HG03097 (cell line): ENCODE measurements around the gene TBC1D8.
A peak's percentile ranks its signal among the peaks of the same experiment; 100 is the strongest.

ENCODE experiments used
- ATAC-seq: cut with Tn5 transposase; IDR thresholded peaks from one replicate; pipeline ENCODE4 v1.9.1; 2021; ENCODE audit not compliant: unreplicated experiment, low FRiP score

TBC1D8 gene

DNA sequence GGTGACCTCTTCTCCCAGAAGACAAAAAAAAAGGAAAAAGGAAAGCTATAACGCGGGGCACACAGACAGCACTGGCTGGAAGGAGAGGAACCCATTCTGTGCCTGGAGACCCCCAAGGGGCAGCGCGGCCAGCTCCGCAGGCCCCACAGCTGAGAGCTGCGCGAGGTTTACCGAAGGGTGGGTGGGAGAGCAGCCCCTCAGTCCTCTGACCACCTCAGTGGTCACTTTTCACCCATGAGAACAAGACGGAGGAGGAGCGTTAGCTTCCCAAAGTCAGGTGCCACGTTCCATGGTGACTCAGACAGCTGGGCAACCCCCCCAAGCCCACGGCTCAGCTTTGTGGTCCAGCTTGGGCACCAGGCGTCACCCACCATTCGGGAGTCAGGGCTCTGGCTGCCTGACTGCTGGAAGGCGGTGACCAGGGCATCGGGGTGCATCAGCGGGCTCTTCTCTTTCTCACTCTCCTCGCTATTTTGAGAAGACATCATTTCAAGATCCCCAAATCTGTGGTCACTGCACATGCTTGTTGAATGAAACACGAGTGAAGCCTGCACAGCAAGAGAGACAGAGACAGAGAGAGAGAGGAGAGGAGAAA, 113.9 kb downstream of the TBC1D8 start:
- no peak for ATAC-seq

DNA sequence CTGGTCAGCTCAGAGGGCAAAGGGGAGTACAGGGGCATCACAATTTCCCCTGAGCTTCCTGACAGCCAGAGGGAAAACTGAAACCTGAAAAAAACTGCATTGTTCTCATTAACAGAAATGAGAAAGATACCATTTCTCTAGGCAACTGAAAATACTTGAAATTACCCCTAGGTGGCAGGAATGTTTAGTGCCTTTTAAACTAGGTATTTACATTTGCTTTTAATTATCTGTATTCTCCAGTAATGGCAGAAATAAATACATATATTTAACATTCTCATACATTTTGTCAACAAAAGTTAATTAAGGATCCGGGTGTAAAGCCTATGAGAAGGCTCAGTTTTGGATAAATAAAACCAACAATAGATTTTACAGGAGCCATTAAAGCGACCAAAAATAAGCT, 114.6 kb downstream of the TBC1D8 start:
- no peak for ATAC-seq

DNA sequence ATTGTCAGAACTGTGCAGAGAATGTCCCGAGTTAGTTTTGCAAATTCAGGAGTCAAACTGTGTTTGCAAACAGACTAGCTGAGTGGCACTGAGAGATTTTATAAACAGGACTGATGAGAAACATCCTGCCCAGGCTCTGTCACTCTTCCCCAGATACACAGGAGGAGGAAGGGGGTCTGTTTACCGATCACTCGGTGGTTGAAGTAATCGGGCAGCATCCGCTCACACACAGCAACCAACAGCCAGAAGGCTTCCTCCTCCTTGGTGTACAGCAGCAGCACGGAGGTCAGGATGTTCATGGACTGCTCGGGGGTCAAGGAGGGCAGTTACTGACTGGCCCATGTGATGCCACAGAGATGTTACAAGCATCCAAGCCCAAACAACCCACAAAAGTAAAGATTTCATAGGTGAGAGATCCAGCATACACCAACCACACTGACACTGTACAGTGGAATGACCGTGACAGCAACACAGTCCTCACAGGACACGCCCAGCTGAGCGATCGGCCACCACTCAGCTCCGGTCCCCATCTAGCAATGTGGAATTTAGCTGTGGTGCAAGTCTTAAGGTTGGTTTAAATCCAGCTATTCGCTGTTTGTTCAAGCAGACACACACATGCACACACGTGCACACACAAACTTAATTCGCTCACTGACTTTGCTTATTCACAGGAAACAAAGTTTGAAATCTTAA, 119.0 kb downstream of the TBC1D8 start:
- no peak for ATAC-seq

DNA sequence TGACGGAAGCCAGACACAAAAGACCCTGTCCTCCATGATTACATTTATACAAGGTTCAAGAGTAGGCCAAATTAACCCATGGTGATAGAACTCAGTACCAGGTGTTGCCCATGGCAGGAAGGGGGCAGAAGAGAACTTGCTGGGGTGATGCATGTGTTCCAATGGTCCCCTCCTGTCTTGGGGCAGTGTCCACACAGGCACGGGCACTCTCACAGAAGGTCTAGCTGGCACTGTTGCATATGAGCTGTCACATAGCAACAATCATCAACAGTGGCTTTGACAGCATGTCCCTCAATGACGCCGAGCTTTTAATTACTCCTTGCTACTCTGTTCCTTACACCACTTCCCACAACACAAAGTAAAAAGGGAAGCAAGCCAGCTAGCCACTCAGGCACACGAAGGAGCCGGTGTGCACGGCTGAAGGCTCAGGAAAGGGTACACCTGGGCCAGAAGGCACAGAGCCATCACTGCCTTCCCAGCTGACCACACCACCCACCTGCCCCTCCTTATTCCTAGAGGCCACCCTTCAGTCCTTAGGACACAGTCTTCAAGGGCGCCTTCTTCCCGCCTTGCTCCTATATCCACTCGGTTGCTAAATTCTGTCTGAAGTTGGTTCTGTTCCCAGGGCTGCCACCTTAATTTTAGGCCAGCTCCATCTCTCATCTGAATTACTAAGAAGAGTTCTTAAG, 120.2 kb downstream of the TBC1D8 start:
- no peak for ATAC-seq

DNA sequence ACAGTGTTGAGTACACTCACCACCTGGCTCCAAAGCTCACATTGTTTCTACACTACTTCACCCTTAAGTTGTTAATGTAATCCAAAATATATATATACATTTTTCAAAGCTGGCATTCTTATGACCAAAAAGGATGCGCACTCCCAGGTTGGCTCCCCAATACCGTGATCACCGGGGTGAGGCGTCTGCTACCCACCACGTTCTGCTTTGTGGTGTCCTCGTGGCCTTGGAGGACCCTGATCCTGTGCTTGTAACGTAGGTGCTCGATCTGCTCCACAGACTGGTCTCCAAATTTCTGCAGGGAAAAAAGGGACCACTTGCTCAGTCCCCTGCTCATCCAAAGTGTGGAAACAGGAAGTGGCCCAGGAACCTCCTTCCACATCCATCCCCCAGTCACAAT, 123.3 kb downstream of the TBC1D8 start:
- ATAC-seq, result no peak

DNA sequence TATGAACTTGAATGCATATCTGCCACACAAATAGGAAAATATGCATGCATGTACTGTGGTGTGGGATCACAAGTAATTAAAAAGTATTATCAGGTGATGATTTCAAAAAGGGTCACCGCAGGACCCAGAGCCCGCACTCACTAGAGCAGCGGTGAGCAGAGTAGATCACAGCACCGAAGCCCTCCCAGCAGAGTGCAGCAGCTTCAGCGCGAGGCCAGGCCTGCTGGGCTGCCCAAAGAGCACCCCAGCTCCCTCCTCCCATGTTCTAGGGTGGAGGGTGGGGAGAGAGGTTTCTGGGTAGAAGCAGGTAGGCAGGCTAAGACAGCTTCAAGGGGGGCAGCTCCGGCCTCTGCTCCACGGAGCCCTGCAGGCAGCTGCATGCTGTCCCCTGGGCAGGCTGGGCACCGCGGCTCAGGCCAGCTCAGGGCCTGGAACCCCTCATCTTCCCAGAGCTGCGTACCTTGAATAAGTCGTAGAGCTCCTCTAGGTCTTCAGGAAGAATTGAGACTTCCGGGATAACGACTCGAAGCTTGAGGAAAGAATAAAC, 124.2 kb downstream of the TBC1D8 start:
- ATAC-seq, result no peak

DNA sequence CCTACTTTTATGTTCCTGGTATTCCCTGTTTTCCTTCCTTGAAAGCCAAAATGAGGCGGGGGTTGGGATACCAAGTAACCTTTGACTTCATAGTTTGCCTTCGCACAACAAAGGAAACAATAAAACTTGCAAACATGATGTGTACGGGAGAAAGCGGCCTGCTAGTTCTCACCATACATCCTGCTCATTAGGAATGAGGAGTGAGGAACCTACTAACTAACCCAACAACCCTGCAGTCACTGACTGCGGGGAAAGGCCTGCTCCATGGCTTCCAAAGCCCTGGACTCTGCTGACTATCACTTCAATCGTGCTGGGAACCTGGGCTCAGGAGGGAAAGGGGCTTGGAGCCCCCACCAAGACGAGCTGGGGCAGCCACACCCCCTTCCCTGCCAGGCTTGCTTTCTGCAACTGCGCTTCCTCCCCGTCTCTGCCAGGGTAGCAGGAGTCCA, 124.9 kb downstream of the TBC1D8 start:
- no peak for ATAC-seq

DNA sequence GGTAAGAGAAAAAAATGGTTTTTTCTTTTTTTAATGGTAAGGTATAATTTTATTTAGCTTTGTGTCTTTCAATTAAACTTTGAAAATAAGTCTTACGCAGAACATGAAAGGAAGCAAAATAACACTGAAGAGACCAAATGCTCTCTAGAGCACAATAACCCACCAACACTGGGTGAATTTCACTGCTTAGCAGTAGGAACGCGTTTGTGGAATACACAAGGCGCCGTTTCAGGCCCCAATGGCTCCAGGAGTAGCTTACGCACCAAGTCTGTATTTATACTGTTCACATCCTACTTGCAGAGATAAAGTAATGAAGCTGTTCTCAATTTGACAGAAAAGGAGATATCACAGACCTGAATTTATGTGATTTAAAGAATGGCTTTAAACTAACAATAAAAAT, 125.6 kb downstream of the TBC1D8 start:
- no peak for ATAC-seq

DNA sequence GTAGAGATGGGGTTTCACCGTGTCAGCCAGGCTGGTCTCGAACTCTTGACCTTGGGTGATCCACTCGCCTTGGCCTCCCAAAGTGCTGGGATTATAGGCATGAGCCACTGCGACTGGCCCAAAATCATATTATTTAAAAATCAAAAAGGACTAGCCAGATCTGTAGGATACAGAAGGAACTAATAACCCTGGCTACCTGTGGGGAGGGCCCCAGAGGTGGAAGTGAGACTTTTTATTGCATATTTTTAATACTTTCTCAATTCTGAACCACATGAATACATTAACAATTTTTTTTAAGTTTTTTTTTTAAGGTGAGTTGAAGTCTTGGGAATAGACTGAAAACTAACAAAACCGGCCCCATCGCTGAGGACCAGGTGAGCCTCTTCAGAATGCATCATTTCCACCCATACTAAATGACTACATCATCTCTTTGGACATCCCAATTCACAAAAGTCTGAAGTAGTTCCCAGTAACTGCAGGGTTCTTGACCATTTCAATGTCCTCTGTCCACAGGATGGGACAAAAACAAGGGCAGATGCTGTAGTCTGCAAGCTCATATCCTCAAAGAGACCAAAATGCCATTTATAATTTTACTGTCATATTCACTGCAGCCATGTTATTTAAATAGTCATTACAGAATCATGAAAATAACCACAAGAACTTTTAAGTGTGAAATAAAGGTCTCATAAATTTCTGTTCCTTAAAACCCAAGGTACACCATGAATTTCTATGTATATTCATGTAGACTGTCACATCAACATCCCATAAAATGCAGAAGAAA, 127.7 kb downstream of the TBC1D8 start:
- no peak for ATAC-seq

DNA sequence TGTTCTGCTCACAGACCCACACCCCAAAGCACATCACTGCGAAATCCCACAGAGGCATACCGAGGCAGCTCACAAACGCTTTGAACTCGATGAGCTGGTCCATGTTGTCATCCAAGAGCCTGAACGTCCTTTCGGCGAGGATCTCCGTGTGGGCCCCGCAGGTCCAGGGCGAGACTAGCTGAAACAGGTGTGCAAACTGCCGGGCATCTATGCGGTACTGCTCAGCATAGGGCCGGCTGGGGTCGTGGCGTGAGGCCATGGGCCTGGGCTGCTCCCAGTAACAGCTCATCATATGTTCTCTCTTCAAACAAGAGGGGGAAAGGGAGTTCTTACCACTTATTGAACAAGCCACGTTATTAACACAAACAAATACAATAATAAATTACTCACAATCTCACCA, 129.0 kb downstream of the TBC1D8 start:
- no peak for ATAC-seq

DNA sequence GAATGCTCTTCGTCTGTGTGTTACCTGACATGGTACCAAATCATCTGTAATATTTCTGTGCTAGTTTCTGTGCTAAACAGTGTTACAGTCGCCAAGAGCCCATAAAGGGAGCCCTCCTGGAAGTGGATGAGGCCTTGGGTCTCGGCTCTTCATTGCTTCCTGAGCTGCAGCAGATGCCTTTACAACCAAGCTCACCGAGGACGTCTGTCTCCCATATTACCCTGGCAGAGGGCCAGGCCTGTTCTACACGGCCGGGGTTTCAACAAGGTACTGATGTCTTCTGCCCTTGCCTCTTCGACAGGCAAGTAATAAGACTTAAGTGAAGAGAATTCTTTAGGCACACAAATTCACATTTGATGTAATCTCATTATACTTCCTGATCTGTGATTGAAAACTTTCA, 132.2 kb downstream of the TBC1D8 start:
- no peak for ATAC-seq

DNA sequence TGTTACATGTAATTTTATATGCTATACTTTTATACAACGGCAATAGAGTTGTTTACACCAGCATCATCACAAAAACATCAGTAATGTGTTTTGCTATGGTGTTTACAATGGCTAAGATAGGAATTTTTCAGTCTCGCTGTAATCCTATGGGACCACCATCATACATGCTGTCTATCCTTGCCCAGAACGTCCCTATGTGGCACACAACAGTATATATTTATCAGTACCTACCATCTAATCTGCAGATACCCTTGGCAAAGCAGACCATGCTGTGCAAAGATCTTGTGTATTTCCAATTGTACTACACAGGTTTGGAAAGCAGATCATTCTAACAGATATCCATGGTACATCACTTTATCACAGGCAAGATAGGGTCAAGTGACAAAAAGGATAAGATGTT, 133.8 kb downstream of the TBC1D8 start:
- no peak for ATAC-seq

DNA sequence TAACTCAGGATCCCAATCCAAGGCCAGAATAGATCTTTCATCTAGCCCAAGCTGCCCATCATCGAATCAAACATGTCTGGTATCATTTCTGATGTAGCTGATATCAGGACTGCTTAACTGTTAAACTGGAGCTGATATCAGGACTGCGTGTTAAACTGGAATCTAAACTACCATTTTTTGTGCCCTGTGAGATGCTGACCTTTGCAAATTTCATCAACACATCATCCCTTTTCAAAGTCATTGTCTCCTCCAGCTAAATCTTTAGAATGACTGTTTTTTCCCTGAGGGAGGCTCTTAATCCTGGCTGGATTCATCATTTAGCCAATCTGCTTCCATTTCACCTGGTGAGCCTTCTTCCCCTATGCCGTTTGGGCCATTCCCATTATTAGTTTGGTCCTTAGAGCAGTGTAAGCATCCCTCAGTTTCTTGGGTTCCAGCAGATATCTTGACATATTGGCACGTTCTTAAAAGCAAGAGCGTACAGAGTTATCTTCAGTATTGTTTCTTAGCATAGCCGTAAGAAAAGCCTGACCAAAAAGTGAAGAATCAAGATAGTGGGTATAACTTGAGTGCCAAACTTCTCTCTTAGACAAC, 136.8 kb downstream of the TBC1D8 start:
- no peak for ATAC-seq

DNA sequence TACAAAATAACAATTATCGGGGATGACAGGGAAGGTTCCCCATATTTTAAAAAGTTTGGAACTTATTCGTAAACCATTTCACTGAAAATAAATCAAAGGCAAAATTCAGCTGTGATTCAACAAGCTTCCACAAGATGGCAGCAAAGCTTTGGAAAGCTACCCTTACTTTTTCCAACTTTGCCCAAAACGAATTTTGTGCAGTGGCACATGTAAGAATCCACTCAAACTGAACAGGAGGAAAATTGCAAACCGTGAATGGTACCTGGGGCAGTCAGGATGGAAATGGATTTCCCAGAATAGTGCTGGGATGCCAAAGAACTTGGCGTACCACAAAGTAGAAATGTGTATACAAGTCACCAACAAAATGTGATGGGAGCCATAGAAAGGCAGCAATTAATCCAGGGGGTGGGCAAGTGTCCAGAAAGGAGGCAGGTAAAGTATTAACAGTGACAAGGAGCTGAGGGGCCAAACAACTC, 138.4 kb downstream of the TBC1D8 start:
- no peak for ATAC-seq

DNA sequence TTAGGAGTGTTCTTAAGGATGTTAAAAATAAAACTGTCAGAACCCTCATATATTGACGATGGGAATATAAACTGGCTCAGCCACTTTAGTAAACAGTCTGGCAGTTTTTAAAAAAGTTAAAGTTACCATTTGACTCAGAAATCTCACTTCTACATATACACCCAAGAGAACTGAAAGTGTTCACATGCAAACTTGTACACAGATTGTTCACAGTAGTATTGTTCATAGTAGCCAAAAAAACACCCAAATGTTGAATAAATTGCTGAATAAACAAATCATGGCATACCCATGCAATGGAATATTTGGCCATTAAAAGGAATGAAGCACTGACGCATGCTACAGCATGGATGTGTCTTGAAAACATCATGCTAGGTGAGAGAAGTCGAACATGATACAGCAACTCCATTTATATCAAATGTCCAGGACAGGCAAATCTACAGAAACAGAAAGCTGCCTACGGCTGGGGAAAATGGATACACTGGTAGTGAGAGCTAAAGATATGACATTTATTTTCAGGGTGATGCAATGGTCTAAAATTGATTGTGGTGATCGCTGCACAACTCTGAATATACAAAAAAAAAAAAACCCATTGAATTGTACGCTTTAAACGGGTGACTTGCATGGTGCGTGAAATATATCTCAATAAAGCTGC, 139.0 kb downstream of the TBC1D8 start:
- peak; percentile 51 for ATAC-seq

DNA sequence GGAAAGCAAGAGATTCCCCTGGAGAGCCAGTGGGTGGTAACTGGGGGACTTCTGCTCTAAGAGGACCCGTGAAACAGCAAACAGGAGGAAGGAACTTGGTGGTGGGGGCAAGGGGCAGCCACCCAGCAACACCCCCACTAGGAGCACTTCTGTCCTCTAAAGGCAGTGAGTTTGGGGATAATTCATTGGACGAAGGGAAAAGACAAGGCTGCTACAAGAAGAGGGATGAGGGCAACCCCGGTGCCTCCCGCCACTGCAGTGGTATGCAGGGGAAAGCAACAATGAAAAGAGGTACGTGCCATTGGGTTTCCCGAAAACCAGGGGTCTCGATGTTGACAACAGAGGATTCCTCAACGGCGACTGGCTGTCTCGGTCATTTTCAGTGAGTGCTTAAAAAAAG, 140.0 kb downstream of the TBC1D8 start:
- ATAC-seq, result no peak

DNA sequence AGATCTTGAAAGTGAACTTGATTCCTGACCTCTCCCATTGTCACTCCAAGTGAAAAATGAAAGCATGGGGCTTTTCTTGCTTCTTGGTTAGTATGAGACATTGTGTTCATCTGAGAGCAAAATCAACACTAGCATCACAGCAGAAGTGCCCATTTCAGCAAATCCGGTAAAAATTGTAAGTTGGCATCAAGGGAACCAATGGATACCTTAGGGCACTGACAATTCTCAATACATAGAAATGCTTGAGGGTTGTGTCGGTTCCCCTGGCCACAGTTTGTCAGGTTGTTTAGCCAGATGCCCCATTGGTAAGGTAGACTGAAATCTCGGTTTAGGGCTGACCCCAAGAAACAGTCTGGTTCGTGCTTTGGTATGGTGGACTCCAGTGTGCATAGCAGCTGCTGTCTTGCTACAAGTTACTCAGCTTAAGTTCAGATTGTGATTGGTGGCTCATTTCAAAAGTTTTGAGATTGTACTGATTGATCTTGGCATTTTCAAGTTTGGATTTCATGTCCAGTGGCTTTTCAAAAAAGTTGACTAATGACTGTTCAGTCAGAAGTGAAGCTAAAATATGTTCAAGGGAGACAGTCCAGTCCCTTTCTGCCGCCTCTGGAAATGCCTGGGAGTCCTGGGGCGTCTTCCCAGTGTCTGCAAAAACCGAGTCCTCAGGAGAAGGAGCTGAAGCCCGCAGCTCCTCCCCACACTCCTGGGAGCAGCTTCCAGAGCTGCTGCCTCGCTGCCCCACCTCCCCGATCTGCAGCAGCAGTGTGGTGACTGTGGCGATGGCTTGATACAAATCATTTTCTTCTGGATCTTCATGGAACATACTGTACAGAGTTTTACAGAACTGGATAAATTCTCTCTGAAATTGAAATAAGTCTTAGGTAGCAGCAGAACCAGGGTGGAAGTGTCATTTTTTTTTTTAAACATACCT, 143.5 kb downstream of the TBC1D8 start:
- ATAC-seq, result no peak

DNA sequence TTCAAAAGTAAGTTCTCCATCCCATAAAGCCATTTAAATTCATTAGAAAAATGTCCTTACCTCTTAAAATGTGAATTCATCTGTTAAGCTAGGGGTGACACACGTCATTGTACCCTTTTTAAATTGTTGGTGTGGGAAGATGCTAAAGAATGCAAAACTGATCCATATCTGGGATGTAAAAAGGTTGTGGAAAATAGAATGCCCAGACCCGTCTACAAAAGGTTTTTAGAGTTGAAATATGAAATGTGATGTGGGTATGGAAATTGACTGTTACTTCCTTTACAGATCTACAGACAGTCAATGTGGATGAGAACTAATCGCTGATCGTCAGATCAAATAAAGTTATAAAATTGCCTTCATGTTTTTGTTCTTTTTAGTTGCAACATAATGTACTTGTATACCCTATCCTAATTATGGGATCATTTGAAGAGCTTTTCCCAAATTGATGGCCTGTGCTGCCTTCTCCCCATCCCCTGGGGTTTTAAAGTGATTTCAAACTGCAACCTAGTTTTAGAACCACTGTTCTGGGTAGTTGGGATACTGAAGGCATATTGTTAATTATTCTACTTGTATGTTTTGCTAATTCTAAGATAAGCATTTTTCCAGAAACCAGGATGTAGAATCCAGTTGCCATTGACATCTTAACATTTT, 145.0 kb downstream of the TBC1D8 start:
- ATAC-seq, result no peak
